Stimulated activated naive CD8-positive, alpha-beta T cell treated with anti-CD3 and anti-CD28 coated beads, Interleukin-15, Interleukin-2, amounts not matched to agents 100 U/mL and 50 U/mL, for 24 hours (primary cell): ENCODE measurements around the gene BABAM2.
A peak's percentile ranks its signal among the peaks of the same experiment; 100 is the strongest.
"Not testable (repeated sequence)": the region's sequence is repeated elsewhere in the genome, so short reads cannot be mapped to it uniquely, and the experiment has no call there.

Experiments used
- ATAC-seq: fragments of 150-1000 bp; cut with Tn5 transposase; one replicate; pipeline ENCODE4 v1.10.0; 2021
- DNase-seq: peaks from one replicate; pipeline ENCODE4 v3.0.0; 2021

Gene BABAM2

DNA sequence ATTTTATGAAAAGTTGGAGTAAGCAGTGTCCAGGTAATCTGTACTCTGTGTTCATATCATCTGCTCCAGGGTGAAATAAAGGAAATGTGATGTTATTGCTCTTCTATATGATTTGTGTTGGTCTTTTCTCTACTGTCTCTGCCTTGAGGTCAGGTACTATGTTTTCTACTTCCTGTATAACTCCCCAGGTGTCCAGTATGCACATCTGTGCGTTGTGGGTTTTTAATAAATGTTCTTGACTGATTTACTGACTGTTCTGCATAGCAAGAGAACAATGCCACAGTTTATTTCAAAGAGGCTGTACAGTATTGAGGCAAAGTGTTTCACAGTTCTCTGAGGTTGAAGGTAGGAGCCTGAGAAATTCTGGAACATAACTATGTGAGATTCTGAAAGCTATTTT, 89.7 kb downstream of the BABAM2 start:
- ATAC-seq (no peak), DNase-seq (no peak)

DNA sequence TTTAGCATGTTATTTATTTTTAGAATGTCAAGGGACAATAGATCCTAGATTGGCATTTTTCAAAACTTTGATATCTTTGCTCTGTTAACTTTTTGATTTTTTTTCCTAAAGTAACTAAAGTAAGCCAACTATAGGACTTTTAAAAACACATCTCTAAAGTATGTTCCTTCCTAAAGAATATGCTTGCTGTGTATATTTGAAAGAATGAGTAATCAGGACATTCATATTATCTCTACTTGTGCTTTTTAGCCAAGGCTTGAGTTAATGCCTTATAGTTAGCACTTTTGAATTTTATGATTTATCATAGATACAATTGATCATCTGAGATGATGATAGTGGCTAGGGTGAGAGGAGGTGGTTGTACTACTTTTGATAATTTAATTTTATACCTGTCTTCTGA, 93.6 kb downstream of the BABAM2 start:
- ATAC-seq: no peak
- no peak for DNase-seq

DNA sequence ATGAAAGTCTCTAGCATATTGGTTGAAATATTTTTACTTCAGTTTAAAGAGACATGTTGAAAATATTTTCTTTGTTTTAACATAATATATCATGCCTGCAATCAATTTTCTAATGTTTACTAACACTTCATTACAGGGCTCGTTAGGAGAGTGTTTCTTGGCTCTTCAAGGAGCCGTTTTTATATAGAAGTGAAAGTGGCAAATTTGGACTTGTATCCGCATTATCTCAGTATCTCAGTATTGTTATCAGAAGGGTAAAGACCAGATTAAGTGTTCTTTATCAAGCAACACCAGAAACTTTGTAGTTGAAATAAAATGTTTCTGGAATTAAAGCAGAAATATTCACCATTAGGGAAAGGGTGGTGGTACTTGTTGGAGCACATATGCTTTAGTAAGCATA, 97.8 kb downstream of the BABAM2 start:
- no peak for ATAC-seq
- no peak for DNase-seq

DNA sequence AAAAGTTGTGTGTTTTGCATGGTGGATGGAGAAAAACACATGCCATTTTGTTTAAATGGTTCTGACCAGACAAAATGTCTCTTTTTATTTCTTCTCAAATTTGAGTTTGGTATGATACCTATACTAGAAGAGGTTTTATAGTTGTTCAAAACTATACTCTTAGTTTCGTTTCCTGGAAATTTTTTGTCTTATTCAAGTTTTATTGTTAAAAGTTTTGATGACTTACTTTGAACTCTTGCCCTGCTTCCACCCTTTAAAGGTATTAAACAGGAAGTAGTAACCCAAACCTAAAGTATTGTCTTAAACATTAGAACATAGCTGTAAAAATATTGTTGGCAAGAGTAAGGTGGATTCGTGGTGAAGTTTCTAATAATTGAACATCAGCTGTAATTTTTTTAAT, 98.2 kb downstream of the BABAM2 start:
- ATAC-seq (no peak), DNase-seq (no peak)

DNA sequence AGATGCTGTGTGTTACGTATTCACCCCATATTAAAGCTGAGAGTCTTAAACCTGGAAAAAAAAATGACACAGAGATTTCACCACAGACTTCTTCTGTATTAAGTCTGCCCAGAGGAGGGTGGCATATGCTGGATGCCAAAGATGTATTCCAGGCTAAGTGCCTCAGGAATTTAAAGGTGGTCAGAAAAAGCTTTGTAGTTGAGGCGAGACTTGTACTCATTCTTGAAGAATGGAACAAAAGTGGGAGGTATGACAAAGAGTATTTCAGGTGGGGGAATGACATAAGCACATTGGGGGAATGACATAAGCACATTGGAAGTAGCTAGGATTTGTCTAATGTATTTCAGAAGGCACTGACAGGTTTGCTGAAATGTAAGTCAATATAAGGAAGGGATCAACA, 98.6 kb downstream of the BABAM2 start:
- ATAC-seq (no peak), DNase-seq (no peak)

DNA sequence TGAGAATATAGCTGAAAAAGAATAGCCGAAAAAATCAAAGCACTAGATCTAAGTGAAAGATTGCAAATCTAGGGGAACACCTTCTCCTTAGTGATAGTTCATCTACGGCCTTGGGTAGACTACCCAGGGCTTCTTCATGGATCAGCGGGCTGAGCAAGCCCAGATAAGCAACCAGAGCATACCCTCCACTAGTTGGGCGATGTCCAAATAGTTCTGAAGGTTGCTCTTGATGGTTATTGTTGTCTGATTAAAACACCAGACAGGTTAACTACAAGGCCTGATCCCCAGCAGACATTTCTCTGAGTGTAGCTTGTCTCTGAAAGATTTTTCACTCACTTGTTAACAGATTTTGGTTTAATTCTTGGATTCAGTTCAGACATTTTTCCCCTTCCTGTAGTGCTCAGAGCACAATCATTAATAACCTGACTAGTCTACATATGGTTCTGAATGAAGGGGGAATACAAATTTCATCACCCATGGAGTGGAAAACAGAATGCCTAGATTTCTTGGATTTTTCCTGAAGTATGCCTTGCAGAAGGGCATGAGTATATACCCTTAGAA, 99.6 kb downstream of the BABAM2 start:
- no peak for DNase-seq

DNA sequence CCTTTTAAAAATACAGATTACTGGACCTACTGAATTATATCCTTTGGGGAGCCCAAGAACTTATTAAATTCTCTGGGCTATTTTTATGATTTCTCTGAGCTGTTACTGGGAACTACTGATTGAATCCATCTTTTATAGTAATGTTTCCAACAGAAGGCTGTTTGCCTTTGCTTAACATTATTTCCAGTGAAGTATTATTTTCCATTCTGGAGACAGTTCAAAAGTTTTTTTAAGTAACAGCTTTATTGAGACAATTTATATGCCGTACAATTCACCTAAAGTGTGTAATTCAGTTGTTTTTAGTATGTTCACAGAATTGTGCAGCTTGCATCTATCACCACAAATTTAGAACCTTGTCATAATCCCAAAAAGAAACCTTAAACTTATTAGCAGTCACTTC, 100.6 kb downstream of the BABAM2 start:
- DNase-seq (no peak), ATAC-seq (no peak)

More for the DNA sequence above, 99.6 kb downstream of the BABAM2 start:
- ATAC-seq: no peak

DNA sequence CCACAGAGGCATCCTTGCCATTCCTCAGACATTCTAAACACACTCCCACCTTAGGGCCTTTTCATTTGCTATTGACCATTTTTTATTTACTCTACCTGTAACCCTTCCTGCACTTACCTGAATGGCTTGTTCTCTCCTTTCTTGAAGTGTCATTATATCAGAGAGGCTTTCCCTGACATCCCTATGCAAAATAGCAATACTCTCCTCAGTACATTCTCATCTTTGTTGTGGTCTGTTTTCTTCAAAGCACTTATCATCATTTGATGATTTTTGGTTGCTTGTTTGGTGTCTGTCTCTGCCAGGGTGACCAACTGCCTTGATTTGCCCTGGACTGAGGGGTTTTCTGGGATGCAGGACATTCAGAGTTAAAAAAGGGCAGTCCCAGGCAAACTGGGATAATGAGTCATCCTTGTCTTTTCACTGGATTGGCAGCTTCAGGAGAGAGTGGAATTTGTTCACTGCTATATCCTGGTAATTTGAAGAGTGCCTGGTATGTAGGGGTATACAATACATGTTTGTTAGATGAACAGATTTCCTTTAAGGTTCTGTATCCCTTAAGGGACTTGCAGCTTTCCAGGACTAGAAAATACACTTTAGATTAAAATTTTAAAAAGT, 102.4 kb downstream of the BABAM2 start:
- no peak for DNase-seq
- ATAC-seq: no peak

DNA sequence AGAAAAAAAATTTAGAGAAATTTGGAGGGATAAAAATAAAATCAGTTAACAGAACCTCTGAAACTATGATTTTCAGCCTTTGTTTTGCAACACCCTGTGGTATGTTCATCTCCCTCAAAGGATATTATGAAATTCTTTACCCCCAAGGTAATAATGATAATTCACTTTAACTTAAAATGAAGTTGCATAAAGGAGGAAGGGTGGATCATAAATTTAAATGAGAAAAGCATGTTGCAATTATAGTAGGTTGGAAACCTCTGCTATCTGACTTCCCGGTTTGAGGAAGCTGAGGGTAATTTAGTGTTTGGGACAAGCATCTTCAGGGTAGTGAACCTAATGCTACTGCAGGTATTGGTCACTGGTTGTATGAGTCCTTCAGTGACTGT, 102.9 kb downstream of the BABAM2 start:
- DNase-seq (no peak), ATAC-seq (no peak)

DNA sequence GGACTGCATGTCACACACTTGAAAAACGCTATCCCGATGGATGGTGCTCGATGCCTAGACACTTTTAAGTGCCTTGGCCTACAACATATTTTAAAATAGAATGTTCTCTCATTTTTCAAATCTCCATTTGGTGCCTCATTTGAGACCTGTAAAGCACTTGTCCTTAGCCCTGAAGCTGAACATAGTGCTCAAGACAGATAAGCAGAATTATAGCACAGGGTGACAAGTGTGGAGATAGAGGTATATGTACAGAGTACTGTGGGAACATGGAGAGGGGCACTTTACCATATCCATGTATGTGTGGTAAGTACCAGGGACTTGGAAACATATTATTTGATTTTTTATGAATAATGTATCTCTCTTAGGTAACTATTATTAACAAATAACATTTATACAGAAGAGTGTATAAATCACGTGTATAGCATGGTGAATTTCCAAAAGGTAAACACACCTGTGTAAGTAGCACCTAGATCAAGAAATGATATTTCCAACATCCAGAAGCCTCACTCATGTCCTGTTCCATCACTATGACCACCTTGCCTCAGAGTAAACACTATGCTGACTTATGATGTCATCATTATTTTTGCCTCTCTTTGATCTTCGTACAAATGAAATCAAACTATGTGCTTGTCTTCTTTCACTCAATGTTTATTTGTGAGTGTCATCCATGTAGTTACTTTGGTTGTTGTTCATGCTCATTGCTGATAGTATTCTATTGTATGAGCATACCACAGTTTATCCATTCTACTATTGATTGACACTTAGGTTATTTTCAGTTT, 103.6 kb downstream of the BABAM2 start:
- DNase-seq (no peak), ATAC-seq (no peak)

DNA sequence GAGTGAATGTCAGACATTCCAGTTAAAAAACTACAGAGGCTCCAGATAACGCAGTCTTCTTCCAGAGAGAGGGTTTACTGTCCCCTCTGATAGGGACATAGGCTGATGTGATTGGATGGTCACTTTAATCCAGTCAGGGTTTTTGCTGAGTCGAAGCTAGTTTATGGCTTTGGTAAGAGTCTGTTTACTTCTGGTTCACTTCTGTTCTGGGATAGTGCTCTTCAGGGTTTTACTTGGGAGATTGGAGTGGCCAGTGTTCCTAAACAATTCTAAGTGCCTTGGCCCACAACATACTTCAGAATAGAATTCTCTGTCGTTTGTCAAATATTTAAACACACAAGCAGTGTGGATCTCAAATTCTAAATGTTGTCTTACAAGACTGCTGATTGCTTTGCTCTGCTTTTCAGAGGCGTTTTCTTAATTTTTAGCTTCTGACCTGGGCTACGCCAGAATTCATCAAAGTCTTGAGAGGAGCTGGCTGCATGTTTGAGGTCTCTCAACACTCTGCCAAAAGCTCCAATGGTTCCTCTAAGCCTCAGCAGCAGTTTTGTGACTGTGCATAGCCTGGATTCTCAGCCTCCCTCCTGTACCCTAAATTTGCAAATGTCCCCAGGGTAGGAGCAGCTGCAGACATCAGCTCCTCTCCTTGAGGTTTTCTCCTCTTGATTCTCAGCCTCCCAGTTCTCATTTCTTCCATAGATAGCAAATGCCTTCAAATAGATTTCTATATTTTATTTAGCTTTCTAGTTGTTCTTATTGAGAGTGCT, 105.8 kb downstream of the BABAM2 start:
- ATAC-seq: no peak
- DNase-seq: no peak

DNA sequence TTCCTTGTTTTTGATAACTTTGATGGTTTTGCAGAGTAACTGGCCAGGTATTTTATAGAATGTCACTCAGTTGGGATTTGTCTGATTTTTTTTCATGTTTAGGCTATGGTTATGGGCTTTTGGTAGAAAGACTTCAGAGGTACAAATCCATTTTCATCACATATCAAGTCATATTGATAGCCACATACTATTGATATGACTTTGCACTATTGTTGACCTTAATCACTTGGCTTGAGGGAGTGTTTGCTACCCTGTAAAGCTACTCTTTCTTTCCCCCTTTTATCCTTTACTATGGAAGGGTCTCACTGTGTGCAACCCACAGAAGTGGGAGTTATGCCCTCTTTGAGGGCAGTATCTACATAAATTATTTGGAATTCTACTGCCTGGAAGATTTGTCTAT, 109.8 kb downstream of the BABAM2 start:
- ATAC-seq: no peak
- no peak for DNase-seq

DNA sequence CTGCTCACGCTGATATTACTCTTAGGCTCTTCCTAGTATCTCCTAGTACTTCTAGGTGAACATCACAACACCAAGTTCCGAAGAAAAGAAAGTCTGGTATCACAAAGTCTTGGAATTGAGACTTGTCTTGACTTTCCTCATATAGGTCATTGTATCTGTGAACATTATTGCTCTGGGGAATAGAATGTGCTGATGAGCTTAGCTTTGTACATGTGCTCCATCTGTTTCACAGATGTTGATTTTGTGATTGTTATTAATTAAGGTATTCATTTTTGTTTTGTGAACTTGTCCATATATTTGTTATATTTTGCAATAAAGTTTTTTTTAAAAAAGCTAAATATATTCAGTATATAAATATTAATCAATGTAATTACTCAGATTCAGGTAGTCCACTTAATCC, 111.7 kb downstream of the BABAM2 start:
- DNase-seq: no peak
- no peak for ATAC-seq

DNA sequence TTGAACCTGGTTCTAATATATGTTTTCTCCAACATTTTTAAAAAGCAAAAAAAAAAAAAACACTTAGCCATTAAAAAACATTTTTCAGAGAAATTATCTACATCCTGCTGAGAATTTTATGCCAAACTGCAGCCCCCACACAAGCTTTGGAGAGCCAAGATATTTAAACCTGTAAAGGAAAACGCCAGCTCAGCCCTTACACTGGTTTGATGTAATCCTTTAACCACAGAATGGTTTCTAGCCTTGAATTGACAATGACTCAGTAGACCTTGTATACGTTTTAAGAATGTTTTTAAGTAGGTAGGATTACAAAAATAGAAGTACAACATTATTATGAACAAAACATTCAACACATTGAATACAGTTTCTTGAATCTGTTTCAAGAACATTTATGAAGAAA, 113.6 kb downstream of the BABAM2 start:
- ATAC-seq (peak; percentile 92), DNase-seq (peak; percentile 9)

DNA sequence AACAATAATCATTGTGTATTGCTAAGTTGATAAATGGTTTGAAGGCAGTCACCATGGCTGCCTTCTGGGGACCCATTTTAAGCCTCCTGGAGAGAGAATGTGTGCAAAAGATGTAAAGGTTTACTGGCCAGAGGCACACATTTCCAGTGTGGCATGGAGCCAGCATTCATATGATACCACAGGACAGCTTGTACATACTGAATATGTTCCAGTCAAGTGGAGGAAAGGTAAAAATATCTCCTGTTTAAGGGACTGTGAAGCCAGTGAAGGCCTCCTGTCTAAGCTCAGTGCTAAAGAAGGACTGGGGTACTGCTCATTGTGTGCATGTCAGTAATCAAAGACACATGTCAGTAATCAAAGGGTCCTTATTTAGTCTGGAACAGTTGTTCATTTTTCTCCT, 119.2 kb downstream of the BABAM2 start:
- ATAC-seq (no peak), DNase-seq (no peak)

DNA sequence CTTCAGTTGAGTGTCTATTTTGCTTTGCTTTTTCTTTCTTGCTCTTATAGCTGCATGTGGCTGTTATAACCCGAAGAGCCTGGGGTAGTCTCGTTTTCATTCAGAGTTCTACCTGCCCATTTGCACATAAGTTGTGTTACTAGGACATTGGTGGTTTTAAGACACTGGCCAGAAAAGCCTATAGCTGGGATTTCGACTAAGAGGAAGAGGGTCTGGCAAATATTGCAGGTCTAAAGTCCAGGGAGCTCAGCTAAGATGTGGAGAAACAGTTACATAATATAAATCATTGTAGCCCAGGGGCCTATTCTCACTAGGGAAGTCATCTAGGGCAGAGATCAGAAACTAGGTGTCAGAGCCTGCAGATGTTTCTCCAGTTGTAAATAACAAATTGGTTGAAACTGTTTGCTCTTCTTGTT, 120.8 kb downstream of the BABAM2 start:
- no peak for ATAC-seq
- DNase-seq: no peak

DNA sequence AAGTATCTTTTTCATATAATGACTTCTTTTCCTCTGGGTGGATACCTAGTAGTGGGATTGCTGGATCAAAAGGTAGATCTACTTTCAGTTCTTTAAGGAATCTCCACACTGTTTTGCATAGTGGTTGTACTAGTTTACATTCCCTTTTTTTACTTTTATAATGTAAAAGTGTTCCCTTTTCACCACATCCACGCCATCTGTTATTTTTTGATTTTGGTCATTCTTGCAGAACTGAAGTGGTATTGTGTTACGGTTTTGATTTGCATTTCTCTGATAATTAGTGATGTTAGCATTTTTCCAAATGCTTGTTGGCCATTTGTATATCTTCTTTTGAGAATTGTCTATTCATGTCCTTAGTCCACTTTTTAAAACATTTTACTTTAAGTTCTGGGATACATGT, 127.9 kb downstream of the BABAM2 start:
- ATAC-seq: not testable (repeated sequence)

DNA sequence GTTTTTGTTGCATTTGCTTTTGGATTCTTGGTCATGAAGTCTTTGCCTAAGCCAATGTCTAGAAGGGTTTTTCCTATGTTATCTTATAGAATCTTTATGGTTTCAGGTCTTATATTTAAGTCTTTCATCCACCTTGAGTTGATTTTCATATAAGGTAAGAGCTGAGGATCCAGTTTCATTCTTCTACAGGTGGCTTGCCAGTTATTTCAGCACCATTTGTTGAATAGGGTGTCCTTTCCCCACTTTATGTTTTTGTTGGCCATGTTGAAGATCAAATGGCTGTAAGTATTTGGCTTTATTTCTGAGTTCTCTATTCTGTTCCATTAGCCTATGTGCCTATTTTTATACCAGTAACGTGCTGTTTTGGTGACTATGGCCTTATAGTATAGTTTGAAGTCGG, 129.0 kb downstream of the BABAM2 start:
- not testable (repeated sequence) for ATAC-seq, DNase-seq

More for the DNA sequence above, 127.9 kb downstream of the BABAM2 start:
- DNase-seq: not testable (repeated sequence)

DNA sequence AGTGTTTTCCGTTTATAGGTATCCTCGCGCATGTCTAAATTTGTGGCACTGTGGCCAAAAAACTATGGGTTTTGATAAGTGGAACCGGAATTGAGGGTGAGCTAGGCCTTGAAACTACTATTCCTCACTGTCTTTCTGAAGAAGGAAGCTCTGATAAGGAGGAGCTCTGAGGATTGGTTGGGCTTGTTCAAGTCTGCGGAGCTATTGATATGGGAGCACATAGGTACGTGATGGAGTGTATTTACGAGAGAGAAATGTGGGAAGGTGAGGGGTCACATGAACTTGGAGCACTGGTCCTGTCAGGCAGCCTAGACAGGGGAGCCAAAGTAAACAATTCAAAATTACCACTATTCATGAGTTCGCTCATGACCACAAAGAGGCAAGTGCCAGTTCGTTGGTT, 131.4 kb downstream of the BABAM2 start:
- ATAC-seq (no peak), DNase-seq (no peak)

DNA sequence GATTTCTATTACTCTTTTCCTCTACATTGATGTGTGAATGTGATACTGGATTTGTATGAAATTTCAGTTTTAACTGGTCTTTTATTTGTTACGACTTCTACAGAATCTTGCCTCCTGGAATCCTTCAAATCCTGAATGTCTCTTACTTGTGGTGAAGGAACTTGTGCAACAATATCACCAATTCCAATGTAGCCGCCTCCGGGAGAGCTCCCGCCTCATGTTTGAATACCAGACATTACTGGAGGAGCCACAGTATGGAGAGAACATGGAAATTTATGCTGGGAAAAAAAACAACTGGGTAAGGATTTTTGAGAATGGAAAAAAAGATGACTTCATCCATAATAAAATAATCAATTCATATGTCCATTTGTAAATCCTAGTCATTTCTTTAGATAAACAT, 134.6 kb downstream of the BABAM2 start:
- ATAC-seq (no peak), DNase-seq (no peak)

DNA sequence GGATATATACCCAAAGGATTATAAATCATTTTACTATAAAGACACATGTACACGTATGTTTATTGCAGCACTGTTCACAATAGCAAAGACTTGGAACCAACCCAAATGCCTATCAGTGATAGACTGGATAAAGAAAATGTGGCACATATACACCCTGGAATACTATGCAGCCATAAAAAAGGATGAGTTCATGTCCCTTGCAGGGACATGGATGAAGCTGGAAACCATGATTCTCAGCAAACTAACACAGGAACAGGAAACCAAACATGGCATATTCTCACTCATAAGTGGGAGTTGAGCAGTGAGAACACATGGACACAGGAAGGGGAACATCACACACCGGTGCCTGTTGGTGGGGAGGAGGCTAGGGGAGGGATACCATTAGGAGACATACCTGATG, 135.7 kb downstream of the BABAM2 start:
- not testable (repeated sequence) for DNase-seq, ATAC-seq

DNA sequence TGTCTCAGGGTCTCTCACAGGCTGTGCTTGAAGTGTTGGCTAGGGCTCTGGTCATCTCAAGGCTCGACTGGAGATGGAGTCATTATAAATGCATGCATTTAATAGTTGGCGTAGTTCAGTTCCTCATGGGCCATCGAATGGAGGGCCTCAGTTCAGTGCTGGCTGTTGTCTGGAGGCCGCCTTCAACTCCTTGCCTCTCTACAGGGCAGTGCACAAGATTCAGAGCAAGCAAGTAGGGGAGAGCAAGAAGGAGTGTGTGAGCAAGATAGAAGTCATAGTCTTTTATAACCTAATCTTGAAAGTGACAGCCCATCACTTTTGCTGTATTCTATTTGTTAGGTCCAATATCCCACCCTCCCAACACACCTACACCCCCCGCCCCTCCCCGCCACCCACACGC, 137.5 kb downstream of the BABAM2 start:
- no peak for ATAC-seq
- DNase-seq: no peak

DNA sequence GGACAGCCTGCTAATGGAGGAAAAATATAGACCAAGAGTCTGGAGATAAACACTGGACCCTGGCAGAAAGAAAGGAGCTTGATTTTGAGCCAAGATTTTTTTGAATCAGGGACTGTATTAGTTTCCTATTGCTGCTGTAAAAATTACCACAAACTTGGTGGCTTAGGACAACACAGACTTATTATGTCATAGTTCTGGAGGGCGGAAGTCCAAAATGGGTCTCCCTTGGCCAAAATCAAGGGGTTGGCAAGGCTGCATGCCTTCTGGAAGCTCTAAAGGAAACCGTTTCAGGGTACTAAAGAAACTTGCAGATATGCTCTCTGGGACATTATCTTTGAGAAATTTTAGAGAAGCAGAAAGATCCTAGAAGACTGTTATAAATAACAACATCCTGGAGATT, 140.1 kb downstream of the BABAM2 start:
- ATAC-seq (no peak), DNase-seq (no peak)
